Subcutaneous adipose tissue (tissue), 4 donors: ENCODE data around the gene FUT2. TPM values are rescaled to one million over a fixed set of nuclear protein-coding genes. Genes with fewer than 3 reads are reported as not detected.

Source experiments
- CTCF ChIP-seq: fragments of 450-650 bp; IDR thresholded peaks from one replicate; pipeline ENCODE4 v1.5.1; 2016; ENCODE audit warnings: low read depth, mild to moderate bottlenecking, control low read depth, antibody characterized with exemption, moderate library complexity
- total RNA-seq, 4 donors: library from RNA; depleted of rRNA; stranded (reverse); fragments of >200 nt; gene quantifications; one replicate each; pipeline ENCODE4 v1.1.0, GENCODE V29; 2016

The FUT2 gene
- total RNA-seq, 4 donors from 2014 or later = not detected

DNA sequence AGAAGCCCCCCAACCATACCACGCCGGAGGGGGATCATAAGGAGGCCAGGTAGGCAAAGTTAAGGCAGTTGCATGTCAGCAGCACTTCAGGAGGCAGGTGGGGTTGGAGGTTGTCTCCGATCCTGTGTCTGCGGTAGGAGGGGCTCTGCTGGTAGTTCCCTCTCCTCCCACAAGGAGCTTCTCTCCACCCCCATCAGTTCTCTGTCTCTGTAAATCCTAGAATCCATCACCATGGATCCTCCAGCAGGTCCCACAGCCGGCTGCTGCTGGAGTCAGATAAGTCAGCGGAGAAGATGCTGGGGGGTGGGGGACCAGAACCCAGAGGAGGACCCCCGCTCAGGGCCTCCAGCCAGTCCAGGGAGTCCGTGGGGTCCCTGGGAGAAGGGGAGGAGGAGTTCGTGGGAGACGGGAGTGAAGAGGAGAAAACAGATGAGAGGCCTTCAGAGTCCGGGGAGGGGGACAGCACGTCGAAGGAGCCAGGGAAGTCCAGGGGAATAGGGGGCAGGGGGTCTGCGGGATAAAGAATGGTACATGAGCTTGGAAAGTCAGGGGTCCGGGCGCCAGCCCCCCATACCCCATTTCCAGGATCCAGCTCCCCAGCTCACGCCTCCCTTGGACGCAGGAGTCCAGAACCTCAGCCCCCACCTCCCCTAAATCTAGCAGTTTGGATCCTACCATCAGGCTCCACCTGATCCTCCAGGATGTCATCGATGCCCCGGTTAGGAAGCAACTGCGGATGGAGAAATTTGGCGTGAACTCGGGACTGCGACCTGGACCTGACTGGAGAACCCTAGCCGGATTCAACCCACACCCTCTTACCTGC lies 17.5 kb downstream of the FUT2 start:
- no peak for TF ChIP-seq CTCF

DNA sequence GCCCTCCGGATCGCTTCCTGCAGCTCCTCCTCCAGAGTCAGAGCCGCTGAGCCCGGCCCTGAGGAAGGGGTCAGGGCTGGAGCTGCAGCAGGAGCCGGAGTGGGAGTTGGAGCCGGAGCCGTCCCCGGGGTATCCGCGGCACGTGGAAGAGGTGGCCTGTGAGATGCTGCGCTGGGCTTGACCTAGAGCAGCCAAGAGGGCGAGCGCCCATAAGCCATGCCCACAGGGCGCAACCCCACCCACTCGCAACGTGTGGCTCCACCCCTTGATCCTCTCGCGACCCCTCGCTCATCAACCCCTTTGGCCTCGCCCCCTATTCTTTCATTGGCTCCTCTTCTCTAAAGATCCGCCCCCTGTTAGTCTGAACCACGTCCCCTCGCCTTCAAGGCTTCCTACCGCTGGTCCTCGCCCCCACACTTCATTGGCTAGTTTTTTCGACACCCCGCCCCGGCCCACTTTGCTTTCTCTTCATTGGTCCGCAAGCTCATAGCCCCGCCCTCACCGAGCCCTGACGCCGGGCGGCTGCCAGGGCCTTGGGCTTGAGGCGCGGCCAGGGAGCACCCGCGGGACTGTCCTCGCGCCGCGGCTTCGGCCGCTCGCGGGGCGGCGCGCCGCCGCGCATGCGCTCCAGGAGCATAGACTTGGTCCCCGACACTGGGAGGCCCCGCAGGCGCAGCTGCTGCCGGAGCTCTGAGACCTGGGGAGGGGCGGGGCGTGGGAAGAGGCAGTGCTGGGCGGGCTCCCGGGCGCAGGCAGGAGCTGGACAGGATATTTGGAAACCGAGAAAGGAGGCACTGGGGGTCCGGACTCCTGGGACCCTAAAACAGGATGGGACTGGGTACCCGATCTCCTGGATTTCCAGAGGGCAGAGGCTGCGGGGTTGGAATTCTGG lies 18.3 kb downstream of the FUT2 start:
- no peak for TF ChIP-seq CTCF

DNA sequence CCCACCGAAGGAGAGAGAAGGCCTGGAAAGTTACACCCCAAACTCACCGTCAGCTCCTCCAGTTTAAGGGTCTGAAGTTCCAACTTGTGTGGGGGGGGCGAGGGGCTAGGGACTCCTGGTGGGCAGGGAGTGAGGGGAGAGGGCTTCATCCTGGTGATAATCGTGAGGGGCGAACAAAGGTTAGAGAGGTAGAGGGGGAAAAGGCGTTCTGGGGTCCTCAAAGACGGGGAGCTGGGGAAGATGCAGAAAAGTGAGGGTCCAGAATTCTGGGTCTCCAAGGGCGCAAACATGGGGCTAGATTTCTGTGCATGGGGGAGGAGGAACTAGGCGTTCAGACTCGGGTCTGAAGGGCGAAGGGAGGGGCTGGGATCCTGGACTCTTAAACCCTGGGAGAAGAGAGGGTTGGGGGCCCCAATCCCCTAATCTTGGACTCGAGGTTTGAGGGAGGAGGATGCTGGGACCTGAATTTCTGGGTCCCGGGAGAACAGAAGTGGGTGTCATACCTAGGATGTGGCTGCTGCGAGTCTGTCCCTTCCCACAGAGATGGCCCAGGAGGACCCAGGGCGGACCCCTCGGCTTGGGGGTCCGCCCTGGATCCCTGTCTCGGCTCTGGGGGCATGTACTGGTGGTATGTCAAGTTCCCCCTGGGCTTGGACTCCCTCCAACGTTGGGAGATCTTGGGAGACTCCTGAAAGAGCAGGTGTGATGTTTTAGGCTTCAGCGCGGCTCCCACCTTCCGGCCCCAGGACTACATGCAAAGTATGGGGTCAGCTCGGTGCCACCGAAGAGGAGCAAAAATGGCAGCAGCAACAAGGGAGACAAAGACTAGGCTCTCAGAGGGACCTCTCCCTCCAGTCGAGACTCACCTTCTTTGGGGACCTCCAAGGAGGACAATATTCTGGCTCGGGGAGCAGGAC lies 19.2 kb downstream of the FUT2 start:
- no peak for TF ChIP-seq CTCF

DNA sequence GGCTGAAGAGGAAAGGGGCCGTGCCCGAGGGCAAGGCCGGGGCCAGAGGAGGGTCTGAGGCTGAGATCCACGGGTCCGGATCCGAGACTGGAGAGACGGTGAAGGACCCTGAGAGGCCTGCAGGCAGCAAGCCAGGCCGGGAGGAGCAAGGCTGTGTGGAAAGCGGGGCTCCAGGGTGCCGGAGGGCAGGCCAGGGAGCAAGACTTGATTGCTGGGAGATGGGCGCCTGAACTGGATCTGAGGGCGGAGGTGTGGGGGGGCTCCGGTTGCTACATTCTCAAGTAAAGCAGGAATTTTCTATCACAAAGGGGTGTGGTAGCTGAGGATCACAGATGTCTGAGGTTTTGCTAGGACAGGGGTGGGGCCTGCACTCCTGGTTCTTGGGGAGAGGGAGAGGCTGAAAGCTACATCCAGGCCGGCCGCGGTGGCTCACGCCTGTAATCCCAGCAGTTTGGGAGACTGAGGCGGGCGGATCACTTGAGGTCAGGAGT lies 20.0 kb downstream of the FUT2 start:
- TF ChIP-seq CTCF = no peak

DNA sequence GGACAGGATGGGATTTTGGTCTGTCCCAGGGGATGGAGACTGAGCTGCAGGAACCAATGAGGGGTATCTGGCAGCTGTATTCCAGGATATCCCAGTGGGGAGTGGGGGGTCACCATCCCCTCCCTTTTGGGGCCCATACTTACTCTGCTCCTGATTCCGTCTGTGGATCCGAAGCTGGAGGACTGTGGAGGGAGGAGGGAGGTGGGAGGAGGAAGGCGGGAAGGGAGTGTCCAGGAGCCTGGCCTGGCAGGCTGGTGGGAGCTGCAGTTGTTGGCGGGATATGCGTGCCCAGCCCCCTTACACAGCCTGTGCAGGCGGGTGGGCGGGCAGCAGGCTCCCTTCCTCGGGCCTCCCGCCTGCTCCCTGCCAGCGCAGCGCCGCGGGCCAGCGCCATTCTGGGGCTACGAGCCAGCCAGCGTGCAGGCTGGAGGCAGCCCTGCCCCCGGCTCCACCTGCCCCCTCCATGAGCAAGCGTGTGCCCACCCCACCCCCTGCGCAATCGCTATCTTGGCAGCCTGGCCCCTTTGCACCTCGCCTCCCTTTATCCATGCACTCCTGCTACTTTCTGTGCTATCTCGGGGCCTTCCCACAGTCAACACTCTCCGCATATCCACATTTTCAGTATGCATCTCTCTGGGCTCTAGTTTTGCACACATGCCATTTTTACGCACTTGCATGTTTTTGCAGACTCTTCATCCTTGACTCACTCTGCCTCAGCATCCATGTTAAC lies 21.0 kb downstream of the FUT2 start:
- TF ChIP-seq CTCF = no peak

GRCh38 chr19:48718711-48719231 lies 23.0 kb downstream of the FUT2 start:
- TF ChIP-seq CTCF = no peak
